Measurements from ENCODE around the gene PACSIN2.

Gene PACSIN2

DNA sequence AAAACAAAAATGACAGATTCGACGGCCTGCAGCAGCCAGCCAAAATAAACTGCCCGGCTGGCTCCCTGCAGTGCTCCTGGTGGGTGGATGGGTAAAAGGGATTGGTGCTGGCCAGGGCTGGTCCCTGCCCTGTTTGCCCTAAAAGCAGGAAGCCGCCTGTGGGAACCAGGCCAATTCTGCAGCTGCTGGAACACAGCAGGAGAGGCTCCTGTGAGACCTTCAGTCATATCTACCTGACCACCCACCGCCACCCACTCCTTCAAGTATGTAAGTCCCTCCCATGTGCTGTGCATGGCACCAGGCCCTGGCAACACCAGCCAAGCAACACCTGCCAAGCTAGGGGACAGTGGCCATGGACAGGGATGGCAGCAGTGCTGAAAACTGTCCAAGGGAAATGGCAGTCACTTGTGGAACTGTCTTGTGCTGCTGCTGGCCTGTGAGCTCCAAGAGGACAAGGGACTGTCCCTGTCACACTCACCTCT lies 109.2 kb downstream of the PACSIN2 start:
- no peak for DNase-seq (ENCODE audit: low spot score)

DNA sequence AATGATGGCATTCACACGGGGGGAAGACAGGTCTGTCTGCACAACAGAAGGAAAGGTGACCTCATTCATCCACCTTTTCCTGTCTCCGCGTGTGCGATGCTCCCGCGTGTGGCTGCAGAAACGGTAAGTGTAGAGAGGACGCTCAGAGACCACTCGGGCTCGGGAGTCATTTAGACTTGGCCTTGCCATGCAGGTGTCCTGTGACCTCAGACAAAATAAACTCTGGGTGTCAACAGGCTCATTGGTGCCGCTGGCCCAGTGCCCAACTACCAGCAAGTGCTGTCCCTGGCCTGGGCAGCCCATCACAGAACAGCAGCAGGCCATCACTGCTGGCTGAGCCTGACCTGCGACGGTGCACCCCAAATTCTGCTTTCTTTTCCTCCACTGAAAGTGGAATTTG lies 109.7 kb downstream of the PACSIN2 start:
- DNase-seq (ENCODE audit: low spot score): no peak

DNA sequence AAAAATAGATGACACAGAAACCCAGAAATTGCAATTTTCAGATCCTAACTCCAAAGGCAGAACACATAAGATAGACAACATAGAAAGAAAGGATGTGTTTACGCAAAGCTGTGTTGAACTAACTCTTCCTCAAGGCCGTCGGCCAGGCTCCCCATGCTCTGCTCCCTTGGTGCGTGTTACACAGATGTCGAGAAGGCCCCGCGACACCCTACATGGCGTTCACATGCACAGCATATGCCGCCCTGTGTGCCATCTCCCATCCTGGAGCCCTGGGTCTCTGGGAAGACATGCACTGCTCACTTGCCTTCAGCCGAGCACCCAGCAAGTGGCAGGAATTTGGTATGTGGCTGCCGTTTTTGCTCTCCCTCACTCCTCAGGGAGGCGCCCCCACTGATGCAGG lies 110.9 kb downstream of the PACSIN2 start:
- DNase-seq (ENCODE audit: low spot score): no peak

DNA sequence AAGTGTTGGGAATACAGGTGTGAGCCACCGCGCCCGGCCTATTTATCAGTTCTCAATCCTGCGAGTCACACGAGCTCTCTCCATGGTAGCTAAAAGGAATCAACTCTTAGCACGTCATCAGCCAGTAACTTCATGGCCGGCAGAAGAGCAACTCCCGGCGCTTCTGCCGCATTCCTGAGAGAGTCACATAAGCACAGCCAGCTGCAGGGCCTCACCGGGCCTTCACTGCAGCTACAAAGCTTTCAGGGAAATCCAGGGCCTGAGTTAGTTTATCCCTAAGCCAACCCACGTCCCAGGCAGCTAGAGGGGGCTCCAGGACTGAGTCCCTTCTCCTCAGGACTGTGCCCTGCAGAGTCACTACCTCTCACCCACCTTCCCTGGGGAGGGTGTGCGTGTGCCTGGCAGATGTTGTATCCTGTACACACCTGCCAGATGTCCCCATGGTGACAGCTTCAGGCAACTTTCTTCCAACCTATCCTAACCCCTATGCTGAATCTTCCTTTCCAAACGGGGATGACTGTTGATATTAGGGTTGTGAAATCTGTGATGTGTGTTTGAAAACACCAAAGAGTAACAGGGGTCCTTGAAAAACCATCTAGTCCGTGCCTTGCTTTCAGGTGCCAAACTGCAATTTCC lies 112.0 kb downstream of the PACSIN2 start:
- no peak for DNase-seq (ENCODE audit: low spot score)

DNA sequence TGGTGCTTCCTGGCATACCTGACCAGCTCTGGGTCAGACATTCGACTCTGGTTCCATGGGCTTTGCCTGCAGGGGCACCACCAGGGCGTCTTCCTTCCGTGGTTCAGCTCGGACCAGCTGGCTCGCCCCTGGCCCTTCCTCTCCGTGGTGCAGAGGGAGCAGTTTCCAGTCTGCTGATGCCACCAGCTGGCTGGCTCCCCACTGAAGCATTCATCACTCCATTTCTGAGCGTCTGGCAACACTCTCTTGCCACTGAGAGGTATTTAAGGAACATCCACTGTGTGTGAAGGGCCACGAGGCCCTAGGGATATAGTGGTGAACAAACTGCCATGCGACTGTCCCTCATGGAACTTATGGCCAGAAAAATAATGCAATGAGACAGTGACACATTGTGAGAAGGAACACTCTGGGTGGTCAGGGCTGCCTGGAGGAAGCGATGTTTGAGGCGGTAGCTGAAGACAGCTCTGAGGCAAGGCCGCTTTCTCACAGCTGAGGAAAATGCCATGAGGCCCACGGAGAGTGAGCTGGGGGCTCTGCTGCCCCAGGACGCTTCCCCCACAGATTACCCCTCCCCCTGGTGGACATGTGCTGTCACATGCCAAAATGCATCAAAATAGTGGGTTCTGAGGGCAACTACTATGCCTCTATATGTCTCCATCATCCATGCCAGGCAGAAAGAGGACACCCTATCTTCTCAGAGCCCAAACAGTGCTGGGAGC lies 113.0 kb downstream of the PACSIN2 start:
- DNase-seq (ENCODE audit: low spot score): no peak

DNA sequence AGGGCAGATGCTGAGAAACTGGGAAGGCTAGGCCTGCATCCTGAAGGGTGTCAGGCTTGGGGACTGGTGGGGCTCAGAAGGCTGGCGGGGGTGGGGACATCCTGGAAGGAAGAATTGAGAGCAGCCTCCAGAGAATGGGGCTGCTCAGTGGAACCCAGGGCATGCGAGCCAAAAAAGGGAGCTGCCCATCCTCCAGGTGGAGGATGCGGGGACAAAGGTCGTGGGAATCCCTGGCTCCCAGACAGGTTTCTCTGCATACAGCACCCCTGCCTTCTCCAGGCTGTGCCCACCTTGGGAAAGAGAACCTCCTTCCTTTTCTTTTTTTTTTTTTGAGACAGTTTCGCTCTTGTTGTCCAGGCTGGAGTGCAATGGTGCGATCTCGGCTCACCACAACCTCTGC lies 117.0 kb downstream of the PACSIN2 start:
- no peak for DNase-seq (ENCODE audit: low spot score)

DNA sequence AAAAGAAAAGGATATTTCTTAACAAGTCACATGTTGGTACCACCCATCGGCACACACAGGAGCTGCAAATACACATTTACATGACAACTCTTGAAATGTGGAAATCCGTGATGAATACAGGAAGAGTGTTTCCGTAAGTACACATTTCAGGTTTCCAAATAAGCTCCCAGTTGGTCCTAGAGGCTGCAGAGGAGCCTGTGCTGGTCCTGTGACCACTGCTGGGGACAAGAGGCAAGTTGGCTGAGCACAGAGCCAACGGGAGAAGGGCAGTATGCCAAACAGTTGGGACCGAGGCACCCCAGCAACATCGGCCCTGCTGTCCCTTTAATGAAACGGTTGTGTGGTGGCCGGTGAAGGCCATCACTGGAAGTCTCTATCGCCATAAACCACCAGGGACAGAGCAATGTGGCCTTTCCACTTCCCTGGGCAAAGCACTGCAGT lies 119.4 kb downstream of the PACSIN2 start:
- no peak for DNase-seq (ENCODE audit: low spot score)

DNA sequence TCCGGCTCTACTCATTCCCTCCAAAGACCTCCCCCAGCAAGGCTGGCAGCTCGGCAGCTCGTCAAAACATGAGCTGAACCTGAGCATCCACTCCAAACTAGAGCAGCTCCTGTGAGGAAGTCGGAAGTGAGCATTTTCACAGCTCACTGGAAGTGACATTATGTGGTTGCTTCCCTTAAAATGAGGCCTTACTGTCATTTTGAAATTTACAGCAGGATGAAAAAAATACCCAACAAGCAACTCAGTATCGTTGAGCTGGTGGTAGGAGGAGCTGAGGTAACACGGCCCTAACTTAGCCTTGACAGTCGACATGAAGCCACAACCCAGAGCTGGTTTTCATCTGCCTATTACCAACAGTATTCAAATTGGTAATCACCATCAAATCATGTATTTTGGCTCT lies 119.9 kb downstream of the PACSIN2 start:
- no peak for DNase-seq (ENCODE audit: low spot score)

DNA sequence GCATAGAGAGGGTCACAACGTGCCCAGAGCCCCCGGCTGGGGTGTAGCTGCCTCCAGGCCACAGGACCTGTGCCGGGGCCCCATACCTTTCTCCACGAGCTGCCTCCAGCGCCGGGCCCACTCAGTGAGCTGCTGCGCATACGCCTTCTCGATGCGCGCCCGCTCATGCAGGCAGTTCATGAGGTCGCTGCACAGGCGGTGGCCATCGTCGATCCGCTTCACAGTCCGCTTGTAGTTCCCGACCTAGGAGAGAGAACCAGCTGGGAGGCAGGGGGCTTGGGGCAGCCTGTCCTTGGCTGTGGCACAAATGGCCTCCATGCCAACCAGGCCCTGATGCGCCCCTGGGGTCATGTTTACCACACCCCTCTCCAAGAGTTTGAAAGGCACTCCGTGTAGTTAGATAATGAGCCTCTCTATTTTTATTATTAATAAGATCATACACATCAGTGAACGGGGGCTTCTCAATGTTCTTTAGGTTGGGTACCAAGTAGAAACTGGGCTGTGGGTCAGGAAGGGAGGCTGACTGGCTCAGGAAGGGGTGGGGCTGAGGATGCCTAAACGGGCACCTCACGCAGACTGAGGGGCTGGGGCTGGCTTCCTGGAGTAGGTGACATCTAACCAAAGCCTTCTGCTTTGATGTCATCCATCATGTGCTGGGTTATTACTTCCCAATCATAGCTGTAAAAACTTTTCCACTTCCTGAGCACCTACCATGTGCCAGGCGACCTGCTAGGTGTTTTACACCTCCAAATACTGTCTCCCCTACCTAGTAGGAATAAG lies 121.4 kb downstream of the PACSIN2 start:
- DNase-seq (ENCODE audit: low spot score): no peak

DNA sequence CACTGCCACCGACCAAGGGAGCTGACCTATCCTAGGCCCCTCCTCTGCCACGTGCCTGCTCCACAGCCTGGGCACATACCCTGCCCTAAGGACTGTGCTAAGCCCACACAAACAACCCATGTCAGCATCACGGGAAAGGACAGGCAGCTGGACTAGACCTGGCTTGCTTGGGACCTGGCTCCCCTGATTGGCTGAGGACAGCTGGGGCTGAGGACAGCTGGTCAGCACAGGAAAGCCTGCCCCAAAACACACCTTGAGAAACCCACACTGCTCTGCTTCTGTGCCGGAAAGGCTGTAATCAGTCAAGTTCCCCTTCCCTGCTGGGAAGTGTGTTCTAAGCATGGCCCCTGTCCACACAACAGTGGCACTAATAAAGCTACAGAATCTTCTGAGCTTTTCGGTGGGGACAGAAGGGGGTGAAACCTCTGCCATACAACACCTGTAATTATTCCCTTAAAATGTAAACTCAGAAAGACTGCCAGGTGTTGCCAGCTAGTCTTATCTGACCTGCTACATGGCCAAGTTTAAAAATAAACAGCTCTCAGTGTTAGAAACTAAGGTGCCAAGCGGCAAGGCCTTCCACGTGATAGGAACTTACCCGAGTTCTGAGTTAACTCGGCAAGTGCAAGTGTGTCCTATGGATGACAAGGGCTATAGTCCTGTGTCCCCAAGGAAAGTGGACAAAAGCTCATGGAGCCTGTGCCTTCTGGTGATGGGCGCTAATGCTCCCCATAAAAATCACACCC lies 122.2 kb downstream of the PACSIN2 start:
- DNase-seq (ENCODE audit: low spot score): no peak

DNA sequence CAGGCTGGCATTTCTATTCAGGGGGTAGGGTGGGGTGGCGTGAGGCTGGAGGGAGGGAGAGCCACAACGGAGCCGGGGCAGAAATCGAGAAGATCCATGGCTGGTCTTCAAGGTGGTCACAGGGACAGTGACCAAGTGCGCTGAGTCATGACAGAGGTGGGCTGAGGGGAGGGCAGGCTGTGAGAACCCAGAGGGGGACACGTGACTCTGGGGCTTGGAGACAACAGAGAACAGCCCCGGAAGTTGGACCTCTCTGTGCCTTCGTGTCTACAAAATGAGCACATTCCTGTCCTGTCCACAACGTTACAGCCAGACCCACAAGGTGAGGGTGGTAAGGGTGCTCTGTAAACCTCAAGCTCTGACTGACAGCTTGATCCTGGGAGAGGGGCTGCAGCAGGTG lies 122.8 kb downstream of the PACSIN2 start:
- DNase-seq (ENCODE audit: low spot score): no peak

DNA sequence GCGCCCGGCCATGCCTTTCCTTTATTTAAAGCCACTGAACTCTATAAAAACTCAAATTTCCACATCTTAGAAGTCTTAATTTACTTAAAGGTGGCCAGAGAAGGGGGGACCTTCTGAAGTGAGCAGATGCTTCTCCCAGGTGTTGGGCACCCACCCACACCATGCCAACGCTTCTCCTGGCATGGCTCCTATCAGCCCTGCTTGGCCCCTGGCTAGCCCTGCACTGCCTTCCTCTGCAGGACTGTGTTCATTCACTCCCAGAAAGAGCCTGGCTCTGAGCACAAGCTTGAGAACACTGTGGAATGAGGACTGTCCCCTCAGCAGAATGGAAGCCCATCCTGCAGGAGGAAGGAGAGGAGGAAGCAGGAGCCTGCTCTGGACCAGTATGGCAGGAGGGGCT lies 123.3 kb downstream of the PACSIN2 start:
- no peak for DNase-seq (ENCODE audit: low spot score)

DNA sequence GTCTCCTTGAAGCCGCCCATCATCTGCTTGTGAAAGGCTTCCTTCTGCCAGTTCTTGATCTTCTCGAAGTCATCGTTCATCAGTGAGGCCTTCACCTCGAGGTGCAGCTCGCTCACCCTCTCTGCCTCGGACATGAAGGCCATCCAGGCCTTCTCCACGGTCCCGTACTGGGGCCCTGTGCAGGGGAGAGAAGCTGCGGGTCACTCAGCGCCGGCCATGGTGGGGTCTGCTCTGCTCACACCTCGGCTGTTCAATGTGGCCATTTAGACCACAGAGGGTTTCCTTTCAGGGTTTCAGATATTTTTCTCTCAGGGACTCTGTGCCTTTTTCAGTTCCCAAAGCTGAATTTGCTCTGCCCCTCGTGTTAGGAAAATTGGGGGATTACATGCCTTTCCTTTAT lies 123.9 kb downstream of the PACSIN2 start:
- no peak for DNase-seq (ENCODE audit: low spot score)

DNA sequence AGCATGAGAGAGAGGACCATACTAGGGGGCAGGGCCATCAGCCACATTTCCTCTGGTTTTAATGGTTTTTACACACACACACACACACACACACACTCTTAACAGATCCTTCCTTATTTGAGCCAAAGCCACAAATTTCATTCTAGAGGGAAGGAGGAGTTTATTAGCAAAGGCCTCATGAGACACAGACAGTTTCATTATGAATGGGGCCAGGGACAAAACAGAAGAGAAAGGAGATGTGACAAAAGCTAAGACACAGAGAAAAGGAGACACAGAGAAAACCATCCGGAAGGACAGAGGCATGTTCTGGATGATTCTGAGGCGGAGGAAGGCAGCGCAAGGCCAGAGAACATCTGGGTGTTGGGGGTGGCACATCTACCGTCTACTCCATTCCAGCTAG lies 125.6 kb downstream of the PACSIN2 start:
- DNase-seq (ENCODE audit: low spot score): no peak

DNA sequence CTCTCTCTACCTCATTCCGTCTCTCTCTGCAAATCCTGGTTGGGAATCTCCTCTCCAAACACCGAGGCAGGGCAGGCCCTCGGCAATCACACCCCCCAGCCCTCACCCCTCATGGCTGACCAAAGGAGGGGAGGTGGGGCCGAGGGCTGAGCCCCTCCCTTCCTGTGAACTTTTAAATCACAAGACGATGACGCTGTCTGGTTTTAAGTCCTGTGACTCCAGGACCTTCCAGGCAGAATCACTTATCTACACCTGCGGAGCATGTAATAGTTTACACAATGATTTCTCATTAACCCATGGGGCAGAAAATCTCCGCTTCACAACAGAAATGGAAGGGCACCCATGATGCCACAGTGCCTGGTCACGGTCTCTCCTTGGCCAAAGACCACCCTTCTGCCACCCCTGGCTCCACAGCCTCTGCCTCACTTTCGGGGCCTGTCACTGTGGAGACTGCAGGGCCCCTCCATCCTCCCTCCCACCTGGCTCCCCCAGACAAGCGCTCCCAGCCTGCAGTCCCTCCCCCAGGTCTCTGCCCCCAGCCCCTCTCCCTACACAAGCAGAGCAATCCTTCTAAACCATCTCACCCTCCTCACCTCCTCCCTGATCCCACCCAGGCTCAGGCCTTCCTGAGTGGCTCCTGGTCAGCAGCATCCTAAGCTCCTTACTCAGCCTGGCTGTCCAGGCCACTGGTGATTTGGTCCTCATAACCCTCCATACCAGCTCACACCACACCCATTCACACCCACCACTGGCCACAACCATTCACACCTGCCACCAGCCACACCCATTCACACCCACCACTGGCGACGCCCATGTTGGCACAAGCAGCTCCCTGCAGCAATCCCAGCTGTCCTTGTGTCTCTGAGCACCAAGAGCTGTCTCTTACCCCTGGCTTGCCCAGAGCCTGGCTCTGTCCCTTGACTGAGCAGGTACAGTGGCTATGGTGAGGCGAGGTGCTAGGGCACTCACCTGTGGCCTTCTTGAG lies 127.1 kb downstream of the PACSIN2 start:
- no peak for DNase-seq (ENCODE audit: low spot score)

DNA sequence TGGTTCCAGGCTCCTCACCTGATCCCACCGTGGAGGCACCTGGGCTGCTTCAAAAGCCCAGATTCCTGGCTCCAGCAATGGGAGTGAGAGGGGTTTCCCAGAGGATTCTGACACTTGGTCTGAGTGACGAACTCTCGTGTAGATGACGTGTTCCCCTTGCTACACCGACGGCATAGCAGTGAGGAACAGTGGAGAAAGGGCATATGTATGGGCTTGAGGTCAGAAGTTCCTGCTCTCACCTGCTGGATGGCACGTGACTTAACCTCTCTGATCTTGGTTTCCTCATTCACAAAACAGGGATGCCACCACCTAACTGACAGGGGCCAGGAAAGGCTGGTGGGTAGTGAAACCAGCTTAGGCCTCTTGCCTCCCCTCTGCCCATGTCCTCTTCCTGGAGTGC lies 127.8 kb downstream of the PACSIN2 start:
- DNase-seq (ENCODE audit: low spot score): no peak

DNA sequence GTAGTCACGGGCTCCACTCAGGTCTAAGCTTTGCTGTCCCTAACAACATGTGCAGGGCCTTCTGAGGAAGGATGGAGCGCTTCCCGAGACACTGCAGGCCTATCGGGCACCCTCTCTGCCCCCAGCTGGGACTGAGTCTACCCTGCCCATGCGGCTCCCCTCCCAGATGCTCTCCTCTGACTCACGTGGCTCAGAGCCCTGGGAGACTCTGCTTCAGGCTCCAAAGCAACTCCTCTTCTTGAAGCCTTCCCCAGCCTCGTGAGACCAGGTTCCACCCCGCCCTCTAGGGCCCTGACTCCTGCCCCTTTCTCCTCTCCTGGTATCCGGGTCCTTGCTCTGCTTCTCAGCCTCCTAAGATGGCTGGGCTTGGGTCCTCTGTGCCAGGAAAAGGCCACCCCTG lies 129.5 kb downstream of the PACSIN2 start:
- DNase-seq (ENCODE audit: low spot score): no peak

DNA sequence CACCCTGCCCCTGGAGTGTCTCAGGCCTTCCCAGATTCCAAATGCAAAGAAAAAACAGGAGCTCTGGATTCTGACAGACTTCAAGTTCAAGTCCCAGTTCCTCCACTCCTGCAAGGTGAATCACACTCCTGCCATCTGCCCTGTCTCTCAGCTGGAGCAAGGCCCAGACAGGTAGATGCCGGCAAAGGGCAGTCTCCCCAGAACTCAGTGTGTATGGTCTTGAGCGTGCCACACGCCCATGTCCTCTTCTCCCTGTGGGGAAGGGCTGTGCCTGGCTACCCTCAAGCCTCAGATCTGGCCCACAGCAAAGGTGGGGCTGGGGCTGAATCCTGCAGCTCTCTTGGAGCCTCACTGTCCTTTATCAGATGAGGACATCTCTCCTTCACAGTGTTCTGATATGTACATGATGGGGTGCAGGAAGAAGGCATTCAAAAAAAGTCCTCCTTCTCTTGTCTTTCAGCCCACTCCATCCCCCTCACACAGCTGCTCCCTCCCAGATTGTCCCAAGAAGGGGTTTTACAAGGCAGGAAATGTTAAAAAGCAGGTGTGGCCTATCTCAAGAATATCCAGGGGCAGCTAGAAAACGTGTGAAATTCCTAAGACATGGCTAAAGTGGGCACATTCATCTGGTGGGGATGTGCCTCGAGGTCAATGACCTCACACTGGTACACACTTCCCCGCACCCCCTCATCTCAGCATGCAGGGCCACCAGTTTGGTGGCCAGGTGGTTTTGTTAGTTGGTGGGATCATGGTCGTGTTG lies 130.2 kb downstream of the PACSIN2 start:
- no peak for DNase-seq (ENCODE audit: low spot score)

DNA sequence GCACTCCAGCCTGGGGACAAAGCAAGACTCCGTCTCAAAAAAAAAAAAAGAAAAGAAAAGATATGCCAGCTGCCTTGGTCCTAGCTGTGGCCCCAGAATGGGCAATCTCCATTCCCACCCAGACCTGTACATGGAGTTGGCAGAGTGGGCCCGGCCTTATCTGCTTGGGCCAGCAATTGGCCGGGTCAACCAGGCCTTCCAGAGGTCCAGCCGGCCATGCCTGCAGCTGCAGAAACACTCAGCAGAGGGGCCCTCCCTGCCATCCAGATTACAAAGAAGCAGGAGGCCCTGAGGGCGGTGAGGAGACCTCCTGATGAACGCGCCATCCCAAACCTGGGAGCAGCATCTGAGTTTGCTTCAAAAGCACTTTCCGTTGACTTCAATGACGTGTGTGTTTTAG lies 131.0 kb downstream of the PACSIN2 start:
- no peak for DNase-seq (ENCODE audit: low spot score)

DNA sequence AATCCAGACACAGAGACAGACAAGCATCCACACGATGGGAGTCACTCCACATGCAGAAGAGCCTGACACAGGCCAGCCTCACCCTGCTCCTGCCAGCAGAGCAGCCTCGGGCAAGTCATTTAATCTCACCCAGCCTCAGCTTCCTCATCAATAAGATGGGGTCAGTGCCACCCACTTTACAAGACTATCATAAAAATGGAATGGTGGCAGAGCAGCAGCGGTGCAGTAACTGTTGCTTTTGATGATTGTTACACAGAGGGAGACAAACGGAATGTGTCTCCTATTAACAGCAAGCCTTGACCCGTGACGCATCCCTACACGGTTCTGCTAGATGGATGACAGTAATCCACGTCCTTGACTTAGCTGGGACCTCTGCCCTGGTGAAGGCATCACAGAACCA lies 131.8 kb downstream of the PACSIN2 start:
- no peak for DNase-seq (ENCODE audit: low spot score)
